COLO668 (cell line): ENCODE results near the gene AREL1.

ENCODE experiments used
- DNase-seq: peaks from one replicate; lab custom pipeline; 2025; ENCODE audit not compliant: unreplicated experiment; lab: John Stamatoyannopoulos, UW

AREL1 gene

GRCh38 chr14:74636424-74637177, 76.3 kb downstream of the AREL1 start:
- no peak for DNase-seq

GRCh38 chr14:74635847-74636246, 77.0 kb downstream of the AREL1 start:
- no peak for DNase-seq

- DNase-seq = peak; percentile 65
Observed at GRCh38 chr14:74634964-74635363, 77.9 kb downstream of the AREL1 start.

GRCh38 chr14:74634481-74634880, 78.4 kb downstream of the AREL1 start:
- no peak for DNase-seq

GRCh38 chr14:74630881-74631690, 81.8 kb downstream of the AREL1 start:
- no peak for DNase-seq

- DNase-seq = no peak
Observed at GRCh38 chr14:74628418-74628817, 84.5 kb downstream of the AREL1 start.

GRCh38 chr14:74627076-74627475, 85.8 kb downstream of the AREL1 start:
- no peak for DNase-seq

GRCh38 chr14:74622257-74622656, 90.6 kb downstream of the AREL1 start:
- no peak for DNase-seq

- DNase-seq = no peak
Observed at GRCh38 chr14:74621556-74621955, 91.3 kb downstream of the AREL1 start.

GRCh38 chr14:74620923-74621322, 92.0 kb downstream of the AREL1 start:
- DNase-seq = no peak

GRCh38 chr14:74620497-74620921, 92.4 kb downstream of the AREL1 start:
- DNase-seq = no peak

GRCh38 chr14:74619672-74620131, 93.2 kb downstream of the AREL1 start:
- no peak for DNase-seq

- peak; percentile 20 for DNase-seq
Observed at GRCh38 chr14:74618078-74618952, 94.6 kb downstream of the AREL1 start.

GRCh38 chr14:74616996-74617700, 95.7 kb downstream of the AREL1 start:
- DNase-seq = no peak

- DNase-seq = no peak
Observed at GRCh38 chr14:74616507-74616906, 96.4 kb downstream of the AREL1 start.

GRCh38 chr14:74615735-74616134, 97.1 kb downstream of the AREL1 start:
- no peak for DNase-seq

- no peak for DNase-seq
Observed at GRCh38 chr14:74614508-74615495, 98.1 kb downstream of the AREL1 start.

GRCh38 chr14:74613211-74613914, 99.5 kb downstream of the AREL1 start:
- no peak for DNase-seq
